Adipose tissue (tissue), 3 donors: ENCODE measurements around the gene NAA35. TPM values are rescaled to one million over a fixed set of nuclear protein-coding genes. Genes with fewer than 3 reads are reported as not detected.
A peak's percentile ranks its signal among the peaks of the same experiment; 100 is the strongest.
"Not testable (repeated sequence)": the region's sequence is repeated elsewhere in the genome, so short reads cannot be mapped to it uniquely, and the experiment has no call there.

Experiments used
- H3K27ac ChIP-seq: one replicate; pipeline ENCODE4 v1.5.1; 2013; ENCODE audit warnings: low read depth, low read length
- WGBS, 3 donors: extraction: QIAGEN DNeasy Blood & Tissue Kit; methylation state at CpG; one replicate each; pipeline ENCODE4 v1.1.7; 2013; 5-methylcytosine and 5-hydroxymethylcytosine counted together
- polyA plus RNA-seq, 3 donors: library from polyadenylated mRNA; stranded (reverse); fragments of 200-250 nt; gene quantifications; one replicate each; pipeline ENCODE4 v1.2.3, GENCODE V29; 2013
- donor health status: healthy with polysubstance abuse.
- donor health status: Bipolar disorder and iron deficiency.
- donor health status: healthy.

Gene NAA35
- polyA plus RNA-seq = 1 to 10 TPM; 4.7 to 7.3 (median 7.3) TPM

DNA sequence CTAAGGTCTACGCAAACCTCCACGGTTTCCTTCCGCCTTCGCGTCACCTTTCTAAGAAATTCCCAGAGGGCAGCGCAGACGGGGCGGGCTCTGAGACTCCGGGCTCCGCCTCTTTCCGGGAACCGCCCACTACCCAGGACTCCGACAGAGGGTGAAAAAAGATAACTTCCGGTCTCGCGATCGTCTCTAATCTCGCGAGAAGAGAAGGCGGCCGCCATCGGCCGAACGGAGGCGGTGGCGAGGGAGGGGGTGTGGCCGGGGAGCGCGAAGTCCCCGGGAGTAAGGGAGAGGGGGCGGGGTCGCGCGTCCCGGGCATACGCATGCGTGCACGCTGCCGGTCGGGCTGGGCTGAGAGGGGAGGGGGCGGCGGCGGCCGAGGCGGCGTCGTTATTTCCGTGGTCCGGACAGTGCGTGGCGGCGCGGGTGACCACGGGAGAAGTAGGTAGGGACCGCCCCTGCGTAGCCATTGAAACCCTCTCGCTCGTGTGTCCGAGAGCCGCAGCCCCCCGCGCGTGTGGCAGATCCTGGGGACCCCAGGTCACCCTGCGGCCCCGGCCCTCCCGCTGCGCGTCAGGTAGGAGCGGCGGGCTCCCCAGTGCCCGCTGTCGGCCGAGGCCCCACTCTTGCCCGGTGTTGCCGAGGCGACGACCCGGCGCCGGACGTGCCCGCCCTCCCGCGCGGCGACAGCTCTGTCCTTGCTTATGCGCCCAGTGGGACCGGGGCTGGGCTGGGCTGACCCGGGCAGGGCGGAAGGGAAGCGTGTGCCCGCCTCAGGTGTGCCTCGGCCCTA, at the start of gene NAA35:
TSS of gene NAA35 (plus strand) at position 315 of the 790 bp plus-strand sequence. CDS start 1,014 bp downstream, outside the sequence.
- H3K27ac ChIP-seq = peak within 1 kb of the TSS; percentile 39
- 0% methylated on average over 73 to 93 of the region's 93 CpGs for WGBS, 3 donors

DNA sequence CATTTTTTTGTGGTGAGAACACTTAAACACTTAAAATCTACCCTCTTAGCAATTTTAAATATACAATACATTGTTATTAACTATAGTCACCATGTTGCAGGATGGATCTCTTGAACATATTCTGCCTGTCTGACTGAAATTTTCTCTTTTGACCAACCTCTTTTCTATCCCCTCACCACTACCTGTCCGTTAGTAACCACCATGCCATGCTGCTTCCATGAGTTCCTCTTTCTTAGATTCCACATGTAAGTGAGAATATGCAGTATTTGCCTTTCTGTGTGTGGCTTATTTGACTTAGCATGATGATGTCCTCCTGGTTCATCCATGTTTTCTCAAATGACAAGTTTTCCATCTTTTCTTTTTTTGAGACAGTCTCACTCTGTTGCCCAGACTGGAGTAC, 48.5 kb upstream of the NAA35 start:
- 65 to 100% (median 75%) methylated on average over 1 of the region's 1 CpG for WGBS, 3 donors

DNA sequence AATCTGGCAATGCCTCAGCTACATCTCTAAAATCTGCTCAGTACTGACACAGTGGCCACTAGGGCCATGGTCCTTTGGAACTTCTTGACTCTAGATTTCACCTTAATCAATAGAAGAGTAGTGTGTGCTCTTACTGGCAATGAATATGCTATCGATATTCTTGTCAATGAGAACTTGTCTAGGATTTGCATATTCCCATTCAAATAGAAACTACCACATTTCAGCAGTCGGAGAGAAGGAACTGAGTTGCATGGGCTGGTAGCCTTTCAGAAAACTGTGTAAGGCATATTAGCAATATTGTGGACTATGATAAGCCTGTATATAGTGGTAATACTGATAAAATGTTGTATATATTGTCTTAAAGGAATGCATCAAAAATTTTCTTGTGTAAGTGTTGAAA, 45.3 kb upstream of the NAA35 start:
- 89 to 93% (median 91%) methylated on average over 2 of the region's 2 CpGs for WGBS, 3 donors
- no peak overlapping the region for H3K27ac ChIP-seq

More for the DNA sequence above, 48.5 kb upstream of the NAA35 start:
- no peak overlapping the region for H3K27ac ChIP-seq

DNA sequence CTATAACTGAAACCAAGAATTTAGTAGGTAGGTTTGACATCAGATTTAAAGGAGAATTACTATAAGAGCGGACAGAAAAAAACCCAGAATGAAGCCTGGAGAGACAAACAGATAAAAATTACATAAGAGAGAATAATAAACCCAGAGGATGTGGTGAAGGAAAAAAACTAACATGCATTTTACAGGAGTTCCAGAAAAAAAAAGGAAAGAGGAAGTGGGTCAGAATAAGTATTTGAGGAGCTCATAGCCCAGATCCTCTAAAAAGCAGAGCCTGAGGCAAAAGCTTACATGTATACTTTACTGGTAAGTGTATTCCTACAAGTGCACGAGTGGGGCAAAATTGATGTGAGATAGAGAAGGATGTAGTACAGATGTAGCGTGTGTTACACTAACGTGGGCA, 43.1 kb upstream of the NAA35 start:
- no peak overlapping the region for H3K27ac ChIP-seq
- 58 to 86% (median 62%) methylated on average over 4 of the region's 4 CpGs for WGBS, 3 donors

DNA sequence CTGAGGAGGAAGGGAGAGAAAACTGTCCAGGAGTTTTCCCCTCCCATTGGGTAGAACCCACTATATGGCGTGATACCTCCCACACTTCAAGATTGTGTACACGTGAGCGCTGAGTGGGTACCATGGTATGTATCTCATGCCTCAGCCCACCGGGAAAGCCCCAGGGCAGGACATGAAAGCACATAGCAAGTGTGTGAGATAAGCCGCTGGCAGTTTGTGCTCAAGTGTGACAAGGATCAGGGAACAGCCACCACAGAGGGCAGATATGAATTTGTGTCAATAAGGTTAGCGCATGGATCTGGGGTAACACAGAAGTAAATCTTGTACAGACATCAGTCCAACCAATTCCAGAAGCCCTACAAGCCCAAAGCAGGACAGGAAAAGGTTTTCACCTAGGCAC, 42.6 kb upstream of the NAA35 start:
- H3K27ac ChIP-seq = no peak overlapping the region
- 78 to 87% (median 84%) methylated on average over 6 of the region's 6 CpGs for WGBS, 3 donors

DNA sequence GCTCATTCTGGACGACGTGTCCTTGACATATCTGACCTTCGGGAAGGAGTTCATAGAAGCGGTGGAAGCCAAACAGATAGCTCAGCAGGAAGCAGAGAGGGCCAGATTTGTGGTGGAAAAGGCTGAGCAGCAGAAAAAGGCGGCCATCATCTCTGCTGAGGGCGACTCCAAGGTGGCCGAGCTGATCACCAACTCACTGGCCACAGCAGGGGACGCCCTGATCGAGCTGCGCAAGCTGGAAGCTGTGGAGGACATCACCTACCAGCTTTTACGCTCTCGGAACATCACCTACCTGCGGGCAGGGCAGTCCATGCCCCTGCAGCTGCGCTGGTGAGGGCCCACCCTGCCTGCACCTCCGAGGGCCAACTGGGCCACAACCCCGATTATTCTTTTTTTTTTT, 41.6 kb upstream of the NAA35 start:
- 93 to 96% (median 94%) methylated on average over 16 of the region's 16 CpGs for WGBS, 3 donors
- no peak overlapping the region for H3K27ac ChIP-seq

DNA sequence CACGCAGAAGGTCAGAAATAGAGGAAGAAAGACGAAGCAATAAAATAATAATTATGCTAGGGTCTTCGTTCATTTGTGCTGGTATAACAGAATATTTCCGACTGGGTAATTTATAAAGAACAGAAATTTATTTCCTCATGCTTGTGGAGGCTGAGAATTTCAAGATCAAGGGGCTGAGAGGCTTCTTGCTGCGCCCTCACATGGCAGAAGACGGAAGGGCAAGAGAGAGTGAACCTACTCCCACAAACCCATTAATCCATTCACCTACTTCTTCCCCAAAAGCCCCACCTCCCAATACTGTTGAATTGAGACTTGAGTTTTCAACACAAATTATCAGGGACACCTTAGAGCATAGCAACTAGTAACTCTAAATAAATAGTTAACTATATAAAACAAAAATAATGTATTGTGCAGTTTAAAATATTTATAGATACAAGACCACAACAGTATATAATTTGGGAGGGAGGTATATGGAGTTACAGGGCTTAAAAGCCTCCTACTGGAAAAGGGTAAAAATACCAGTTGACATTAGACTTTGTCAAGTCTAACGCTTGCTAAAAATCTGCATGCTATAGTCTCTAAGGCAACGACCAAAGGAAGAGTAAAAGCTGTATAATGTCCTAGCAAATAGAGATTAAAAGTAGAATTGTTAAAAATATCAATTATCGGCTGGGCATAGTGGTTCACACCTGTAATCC, 40.3 kb upstream of the NAA35 start:
- WGBS, 3 donors = 54 to 62% (median 58%) methylated on average over 9 of the region's 9 CpGs
- H3K27ac ChIP-seq = no peak overlapping the region

DNA sequence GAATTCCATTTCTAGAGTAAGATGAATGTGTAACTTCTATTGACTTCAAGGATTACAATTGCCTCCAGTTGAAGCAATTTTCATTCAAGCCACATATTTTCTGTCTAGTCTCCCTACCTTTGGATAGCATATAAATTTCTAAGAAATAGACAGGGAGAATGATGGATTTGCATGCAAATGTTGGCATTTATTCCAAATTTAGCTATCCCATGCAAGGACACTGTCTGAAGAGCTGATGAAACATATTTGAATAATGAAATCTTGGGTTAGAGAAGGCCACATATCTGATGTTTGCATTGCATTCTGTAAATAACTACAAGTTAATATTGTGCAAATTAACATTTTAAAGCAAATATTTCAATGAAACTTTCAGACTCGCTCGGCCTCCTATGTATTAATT, 36.0 kb upstream of the NAA35 start:
- no peak overlapping the region for H3K27ac ChIP-seq
- 51 to 96% (median 93%) methylated on average over 2 of the region's 2 CpGs for WGBS, 3 donors

DNA sequence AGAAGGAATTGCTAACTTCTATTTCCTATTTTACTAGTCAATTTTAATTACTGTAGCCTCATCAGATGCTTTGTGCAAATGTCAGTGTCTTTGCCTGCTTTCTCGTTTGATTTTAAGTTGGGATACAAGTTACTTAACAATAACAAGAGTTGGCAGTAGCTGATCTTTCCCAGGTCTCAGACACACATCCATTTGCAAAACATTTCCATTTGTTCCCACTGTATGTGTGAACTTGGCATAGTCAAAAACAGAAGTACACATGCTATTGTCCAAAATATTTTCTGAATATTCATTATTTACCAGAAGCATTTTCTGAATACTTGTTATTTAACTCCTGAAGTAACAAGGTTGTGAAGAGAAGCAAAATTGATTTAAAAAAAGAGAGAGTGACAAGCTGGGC, 35.0 kb upstream of the NAA35 start:
- H3K27ac ChIP-seq = no peak overlapping the region
- WGBS, 3 donors = 53 to 83% (median 75%) methylated on average over 1 of the region's 1 CpG

DNA sequence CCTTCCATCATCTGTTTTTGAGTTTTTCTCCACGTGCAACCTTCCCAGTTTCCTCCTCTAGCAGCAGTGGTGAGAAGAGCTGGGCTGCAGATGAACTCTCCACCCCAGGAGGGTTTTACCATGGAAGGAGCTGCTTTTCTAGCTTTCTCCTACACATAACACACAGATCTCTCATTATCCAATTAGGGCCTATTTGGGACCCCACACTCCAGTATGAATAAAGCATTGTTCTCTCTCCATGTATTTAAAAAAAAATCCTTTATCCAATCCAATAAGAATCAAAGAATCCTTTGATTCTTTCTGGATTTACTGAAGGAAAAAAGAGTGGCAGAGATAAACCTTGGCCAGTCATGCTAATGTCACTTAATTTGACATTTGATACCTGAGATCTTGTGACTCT, 31.6 kb upstream of the NAA35 start:
- WGBS, 3 donors = 29 to 62% (median 56%) methylated on average over 1 of the region's 1 CpG

DNA sequence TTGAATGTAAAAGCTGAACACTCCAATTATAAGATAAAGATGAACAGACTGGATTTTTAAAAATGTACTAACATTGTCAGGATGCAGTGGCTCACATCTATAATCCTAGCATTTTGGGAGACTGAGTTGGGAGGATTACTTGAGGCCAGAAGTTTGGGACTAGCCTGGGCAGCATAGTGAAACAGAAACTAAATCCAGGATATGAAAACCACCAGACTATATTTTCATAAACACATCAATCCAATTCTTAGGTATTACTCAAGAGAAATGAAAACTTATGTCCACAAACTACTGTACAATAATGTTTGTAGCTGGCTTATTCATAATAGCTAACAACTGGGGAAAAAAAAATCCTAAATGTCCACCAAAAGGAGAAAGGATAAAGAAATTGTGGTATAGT, 26.8 kb upstream of the NAA35 start:
- no peak overlapping the region for H3K27ac ChIP-seq

More for the DNA sequence above, 31.6 kb upstream of the NAA35 start:
- no peak overlapping the region for H3K27ac ChIP-seq

DNA sequence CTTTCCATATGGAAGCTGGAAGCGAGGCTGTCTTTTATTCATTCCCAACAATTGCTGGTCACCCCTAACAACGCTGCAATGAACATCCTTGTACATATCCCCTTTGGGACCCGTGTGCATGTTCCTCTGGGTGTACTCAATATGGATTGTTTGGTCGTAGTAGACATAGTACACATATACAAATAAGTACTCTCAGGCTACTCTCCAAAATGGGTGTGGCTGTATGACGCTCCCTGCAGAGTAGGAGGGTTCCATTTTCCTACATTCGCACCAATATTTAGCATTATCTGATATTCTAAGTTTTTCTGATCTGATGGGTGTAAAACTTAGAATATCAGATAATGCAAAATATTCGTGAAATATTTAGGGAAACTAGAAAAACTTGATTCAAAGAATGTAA, 23.2 kb upstream of the NAA35 start:
- WGBS, 3 donors = 86 to 89% (median 88%) methylated on average over 7 of the region's 7 CpGs
- H3K27ac ChIP-seq = no peak overlapping the region

DNA sequence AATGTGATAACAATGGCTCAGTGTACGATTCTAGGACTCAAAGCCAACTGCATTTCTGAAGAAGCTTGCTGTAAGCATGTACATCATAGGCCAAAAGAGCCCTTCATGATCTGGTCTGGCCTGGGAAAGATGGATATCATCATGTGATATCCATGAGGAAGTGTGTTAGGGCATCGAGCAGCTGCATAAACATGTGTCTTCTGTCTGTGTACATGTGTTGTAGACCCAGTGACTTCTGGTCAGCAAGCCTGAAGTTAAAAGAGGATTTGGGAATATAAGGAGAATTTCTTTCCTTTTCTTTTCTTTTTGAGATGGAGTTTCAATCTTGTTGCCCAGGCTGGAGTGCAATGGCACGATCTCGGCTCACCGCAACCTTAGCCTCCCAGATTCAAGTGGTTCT, 15.5 kb upstream of the NAA35 start:
- H3K27ac ChIP-seq = no peak overlapping the region
- WGBS, 3 donors = 87 to 95% (median 87%) methylated on average over 5 of the region's 5 CpGs

DNA sequence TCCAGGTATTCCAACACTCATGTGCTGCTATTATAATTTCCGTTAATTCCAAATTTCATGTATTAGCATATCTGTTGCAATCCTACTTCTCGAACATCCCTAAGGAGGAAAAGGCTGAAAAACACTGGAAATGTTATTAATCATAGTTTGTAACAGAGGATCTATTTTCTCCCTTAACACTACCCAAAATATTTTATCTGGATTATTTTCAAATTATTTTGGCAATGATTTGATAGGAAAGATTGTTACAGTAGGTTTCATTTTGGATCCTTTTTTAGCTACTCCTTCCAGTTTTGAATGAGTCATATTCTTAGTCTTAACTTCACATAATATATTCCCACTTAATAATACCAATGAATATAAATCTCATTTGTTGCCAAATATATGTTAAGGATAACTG, 13.9 kb upstream of the NAA35 start:
- 50 to 82% (median 67%) methylated on average over 2 of the region's 2 CpGs for WGBS, 3 donors
- H3K27ac ChIP-seq = no peak overlapping the region

DNA sequence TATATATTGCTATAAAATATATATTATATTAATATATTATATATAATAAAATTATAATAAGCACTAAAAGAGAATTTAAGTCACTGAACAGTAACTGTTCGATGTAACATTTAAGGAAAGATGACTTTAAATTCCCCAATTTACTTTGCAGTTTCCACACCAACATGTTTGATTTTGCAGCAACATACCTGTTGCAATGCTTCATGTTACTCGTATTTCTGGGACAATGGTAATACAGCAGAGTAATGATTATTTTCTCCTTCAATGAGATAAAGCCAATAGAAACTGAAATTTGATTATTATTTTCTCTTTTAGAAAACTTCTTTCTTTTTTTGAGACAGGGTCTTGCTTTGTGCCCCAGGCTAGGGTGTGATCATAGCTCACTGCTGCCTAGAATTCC, 9.5 kb upstream of the NAA35 start:
- 85 to 90% (median 87%) methylated on average over 2 of the region's 2 CpGs for WGBS, 3 donors

DNA sequence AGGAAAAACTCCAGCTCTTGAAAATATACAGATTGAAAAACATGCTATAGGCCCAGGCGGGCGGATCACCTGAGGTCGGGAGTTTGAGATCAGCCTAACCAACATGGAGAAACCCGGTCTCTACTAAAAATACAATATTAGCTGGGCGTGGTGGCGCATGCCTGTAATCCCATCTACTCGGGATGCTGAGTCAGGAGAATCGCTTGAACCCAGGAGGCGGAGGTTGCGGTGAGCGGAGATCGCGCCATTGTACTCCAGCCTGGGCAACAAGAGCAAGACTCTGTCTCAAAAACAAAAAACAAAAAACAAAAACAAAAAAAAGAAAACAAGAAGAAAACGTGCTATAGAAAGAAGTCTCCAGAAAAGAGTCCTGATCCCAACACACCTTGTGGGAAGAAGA, 5.0 kb upstream of the NAA35 start:
- not testable (repeated sequence) for H3K27ac ChIP-seq
- 94 to 97% (median 96%) methylated on average over 14 of the region's 14 CpGs for WGBS, 3 donors

More for the DNA sequence above, 9.5 kb upstream of the NAA35 start:
- no peak overlapping the region for H3K27ac ChIP-seq

DNA sequence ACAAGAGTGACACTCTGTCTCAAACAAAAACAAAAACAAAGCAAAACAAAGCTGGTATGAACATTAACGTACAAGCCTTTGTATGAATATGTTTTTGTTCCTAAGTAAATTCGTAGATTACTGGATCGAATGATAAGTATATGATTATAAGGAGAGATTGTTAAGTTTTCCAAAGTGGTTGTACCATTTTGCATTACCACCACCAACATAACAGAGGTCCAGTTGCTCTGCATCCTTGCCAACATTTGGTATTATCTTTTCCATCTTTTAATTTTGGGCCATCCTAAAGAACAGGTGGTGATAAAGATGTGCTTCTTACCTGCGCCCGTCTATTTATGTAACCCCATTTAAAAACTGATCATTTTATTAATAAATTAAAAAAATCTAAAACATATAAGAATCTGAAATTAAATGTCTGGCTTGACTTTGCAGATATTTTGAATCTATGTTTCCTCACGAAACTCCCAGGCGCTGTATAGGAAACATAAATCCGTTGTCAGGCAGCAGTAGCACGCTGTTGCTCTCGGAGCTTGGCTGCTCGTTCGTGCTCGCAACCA, 593 bp upstream of the NAA35 start:
- 20 to 25% (median 22%) methylated on average over 13 of the region's 13 CpGs for WGBS, 3 donors
- H3K27ac ChIP-seq = no peak overlapping the region

DNA sequence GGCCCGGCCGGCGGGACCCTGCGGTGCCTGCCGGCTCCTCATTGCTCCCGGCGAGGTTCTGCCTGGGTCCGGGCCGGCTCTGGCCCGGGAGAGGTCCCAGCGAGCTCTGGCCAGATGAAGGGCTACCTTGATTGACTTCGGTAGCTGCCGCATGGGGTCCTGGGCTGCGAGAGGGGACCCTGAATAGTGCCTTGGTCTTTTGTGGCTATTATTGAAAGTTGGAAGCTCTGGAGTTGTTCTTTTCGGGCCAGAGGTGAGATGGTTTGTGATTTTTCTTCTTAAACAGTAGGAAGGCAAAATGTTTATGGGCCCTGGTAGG, 635 bp downstream of the NAA35 start:
- 0 to 1% (median 1%) methylated on average over 10 to 15 of the region's 15 CpGs for WGBS, 3 donors
- H3K27ac ChIP-seq = peak overlapping the region; percentile 39

DNA sequence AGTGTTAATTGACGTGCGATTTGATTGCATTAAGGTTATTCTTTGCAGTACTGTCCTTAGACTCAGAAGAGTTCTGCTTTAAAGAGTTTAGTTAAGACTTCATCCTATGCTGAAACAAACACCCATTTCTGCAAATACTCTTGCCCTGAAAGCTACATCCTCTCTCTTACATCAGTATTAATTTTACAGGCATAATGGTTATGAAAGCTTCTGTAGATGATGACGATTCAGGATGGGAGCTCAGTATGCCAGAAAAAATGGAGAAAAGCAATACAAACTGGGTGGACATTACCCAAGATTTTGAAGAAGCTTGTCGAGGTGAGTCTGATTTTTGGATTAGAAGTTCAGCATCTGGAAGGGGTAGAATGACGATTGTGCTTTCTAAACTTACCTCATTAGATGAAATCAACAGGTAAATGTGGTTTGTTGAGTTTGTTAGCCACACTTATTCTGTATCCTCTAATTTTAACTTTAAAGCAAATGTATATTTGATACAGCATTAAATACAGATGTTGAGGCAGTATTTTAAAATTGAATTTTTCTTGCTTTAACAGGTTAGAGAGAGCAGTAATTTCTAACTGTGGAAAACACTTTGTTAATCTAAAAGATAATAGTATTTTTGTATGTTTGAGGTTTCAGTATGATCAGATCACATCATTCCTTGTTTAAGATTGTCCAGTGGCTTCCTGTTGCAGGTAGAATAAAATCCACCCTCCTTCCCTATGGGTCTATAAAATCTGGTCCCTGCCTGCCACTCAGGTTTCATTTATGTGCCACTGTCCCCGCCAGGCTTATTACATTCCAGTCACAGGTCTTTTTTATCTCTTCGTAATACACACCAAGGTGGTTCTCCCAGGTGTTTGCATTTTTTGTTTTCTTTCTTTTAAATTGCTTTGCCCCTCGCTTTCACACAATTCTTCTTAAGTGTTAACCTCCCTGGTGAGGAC, 1.3 kb downstream of the NAA35 start:
- no peak overlapping the region for H3K27ac ChIP-seq
- WGBS, 3 donors = 28 to 50% (median 43%) methylated on average over 8 of the region's 8 CpGs
